Measurements from ENCODE around the gene EYS.

Gene EYS

DNA sequence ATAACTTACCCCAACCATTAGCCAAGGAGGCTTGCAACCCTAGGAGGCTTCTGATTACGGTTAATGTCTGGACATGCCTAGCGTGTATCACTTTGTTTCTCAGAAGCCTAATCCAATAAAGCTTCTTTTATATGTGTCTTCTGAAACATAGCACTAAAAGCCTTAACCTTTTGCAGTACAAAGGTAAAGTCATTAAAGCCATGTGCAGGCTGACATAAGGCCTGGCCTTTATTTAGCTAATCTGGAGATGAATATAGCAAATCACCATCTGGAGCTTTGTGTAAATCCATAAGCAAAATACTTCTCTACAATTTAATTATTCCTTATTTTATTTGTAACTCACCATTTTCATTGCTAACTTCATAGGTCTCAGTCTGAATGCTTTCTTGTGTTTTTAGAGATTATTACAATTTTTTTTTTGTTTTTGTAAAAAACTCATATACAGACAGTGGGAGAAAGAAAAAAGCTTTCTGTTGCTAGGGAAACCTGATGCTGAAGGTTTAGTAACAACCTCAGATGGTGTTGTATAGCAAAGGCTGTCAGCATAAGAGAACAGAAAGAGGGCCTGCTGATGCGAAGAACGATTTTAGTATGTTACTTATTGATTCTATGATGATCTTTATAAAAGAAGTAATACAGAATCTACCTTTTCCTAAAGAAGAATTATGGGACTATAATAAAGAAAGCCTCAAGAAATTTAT, at the start of gene EYS:
EYS (minus strand) TSS at position 101 of the 701 bp plus-strand sequence. CDS start 211,816 bp downstream, outside the sequence.
- no peak for DNase-seq (ENCODE audit: low read depth in 2 of 2, low spot score in 1 of 2)

DNA sequence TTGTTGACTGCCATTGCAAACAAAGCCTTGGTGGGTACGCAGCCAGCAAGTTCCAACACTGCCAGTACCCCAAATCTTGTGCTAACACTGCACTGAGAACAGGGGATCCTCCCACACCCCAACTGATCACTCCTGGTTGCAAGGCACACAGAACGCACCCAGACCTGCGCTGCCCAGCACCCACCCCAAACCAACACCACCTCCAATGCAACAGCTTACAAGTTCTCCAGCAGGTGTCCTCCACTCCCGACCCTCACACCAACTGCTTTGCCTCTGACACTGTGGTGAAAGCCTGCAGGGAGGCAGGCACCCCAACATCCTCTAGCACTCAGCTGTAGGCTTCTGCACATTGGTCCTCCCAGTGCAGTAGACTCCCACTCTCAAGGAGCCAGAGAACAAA, 39.3 kb upstream of the EYS start:
- no peak for DNase-seq (ENCODE audit: low read depth in 2 of 2, low spot score in 1 of 2)

DNA sequence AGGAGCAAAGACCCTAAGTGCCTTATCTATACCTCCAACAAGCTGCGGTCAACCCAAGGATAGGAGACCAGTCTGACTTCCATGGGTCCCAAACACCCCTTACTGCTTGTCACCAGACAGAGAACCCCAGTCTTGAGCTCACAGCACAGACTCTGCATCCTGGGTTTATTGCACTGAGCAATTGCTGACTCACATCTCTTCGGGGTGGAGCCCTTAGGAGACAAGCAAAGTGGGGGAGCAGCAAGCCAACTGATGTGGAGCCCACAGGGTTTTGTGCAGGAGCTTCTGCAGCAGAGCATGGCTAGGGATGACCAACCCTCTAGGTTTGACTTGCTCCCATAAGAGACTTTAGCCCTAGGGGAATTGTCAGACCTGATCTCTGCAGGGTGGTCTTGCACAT, 38.6 kb upstream of the EYS start:
- no peak for DNase-seq (ENCODE audit: low read depth in 2 of 2, low spot score in 1 of 2)

DNA sequence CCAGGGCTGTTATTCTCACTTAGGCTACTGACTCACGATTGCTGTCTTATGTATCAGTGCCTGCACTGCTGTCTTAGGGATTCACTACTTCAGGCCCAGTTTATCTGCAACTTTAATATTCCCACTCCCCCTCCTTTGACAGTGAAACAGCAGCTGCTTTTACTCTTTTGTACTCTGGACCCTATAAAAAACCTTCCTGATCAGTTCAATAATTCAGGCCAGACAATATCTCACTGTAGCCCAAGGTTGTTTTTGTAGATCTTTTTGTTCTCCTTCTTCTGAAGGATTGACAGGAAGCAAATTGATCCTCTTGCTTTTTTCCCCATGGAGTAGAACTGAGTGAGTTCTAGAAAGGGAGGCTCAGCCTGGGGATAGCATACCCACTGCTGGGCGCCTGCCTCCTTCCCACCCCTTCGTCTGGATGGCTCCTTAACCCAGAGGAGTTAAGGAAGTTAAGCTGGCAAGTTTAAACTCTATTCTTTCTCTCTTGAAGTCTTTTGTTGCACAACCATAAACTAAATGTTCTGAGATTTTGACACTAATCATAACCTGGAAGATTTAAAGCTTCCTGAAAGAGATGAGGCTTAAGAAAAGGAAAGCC, 22.0 kb upstream of the EYS start:
- DNase-seq (ENCODE audit: low read depth in 2 of 2, low spot score in 1 of 2), result no peak

DNA sequence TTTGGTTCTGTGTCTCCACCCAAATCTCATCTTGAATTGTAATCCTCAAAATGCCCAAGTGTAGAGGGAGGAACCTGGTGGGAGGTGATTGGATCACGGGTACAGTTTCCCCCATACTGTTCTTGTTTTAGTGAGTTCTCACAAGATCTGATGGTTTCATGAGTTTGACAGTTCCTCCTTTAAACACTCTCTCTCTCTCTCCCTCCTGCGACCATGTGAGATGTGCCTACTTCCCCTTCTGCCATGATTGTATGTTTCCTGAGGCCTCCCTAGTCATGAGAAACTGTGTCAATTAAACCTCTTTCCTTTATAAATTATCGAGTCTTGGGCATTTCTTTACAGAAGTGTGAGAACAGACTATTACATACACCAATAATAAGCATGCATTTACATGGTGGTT, 12.1 kb upstream of the EYS start:
- DNase-seq (ENCODE audit: low read depth in 2 of 2, low spot score in 1 of 2), result no peak

DNA sequence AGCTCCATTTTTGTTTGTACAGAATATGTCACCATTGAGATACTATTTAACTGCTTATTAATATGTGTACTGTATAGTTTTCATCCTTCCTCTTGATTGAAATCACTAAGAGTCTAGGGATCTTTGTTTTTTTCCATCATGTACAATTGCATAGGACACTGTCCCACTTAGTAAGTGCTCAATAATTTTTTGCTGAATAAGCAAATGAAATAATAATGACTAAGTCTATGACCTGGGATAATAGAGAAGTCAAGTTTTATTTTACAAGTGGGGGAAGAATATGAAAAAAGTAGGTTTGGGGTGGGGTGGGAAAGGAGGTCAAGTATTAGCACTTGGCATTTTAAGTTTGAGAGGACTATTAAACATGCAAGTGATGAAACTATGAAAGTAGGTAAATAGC, 4.5 kb upstream of the EYS start:
- no peak for DNase-seq (ENCODE audit: low read depth in 2 of 2, low spot score in 1 of 2)

DNA sequence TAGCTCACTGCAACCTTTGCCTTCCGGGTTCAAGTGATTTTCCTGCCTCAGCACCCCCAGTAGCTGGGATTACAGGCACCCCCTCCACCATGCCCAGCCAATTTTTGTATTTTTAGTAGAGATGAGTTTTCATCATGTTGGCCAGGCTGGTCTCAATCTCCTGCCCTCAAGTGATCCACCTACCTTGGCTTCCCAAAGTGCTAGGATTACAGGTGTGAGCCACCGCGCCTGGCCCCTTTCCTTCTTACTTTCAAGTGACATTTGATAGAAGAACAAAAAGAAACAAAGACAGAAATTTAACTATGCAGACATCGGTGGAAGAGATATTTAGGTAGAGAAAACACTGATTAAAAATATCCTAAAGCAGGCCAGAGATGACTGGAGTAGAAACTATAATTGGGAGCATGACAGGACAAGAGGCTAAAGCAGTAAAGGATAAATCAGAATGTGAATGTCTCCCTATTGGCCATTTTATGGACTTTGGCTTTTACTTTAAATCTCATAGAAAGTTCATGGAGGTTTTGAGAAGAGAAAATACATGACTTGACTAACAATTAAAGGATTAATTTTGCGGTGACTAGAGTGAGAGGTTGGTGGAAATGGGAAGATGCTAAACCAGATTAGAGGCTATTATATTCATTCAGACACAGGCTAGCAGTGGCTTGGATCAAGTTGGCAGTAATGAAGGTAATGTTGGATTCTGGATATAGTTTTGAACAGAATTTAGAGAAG, 2.2 kb upstream of the EYS start:
- DNase-seq (ENCODE audit: low read depth in 2 of 2, low spot score in 1 of 2), result no peak

DNA sequence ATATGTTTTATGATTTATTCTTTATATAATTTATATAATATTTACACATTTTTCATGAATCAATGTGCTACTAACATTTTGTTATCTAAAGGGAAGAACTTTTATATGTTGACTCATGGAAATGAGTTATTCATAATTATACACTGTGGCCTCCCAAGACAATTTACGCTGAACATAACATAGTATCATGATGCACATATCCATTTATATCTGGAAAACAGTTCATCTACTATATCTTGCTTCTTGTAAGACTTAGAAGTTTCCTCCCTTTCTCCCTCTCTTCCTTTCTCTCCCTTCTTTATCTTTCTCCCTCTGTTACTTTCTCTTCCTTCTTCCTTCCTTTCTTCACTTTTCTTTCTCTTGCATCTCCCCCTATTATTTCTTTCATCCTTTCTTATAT, 1.1 kb upstream of the EYS start:
- DNase-seq (ENCODE audit: low read depth in 2 of 2, low spot score in 1 of 2), result no peak

DNA sequence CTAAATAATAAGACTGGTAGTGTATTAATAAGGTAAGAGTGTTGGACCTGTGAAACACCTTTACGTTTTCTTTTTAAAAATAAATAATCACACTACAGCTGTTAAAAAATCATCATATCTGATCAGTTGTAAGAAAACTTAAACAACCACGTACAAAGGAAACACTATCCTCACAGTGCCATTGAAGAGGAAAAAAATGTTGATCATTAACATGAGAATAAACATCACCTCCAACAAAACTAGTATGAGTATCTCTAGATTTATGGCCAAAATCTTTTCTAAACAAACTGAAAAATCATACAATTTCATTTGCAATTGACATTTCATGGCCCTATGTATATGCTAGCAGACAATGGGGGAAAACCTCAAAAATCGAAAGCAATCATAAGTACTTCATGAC, 590 bp downstream of the EYS start:
- DNase-seq (ENCODE audit: low read depth in 2 of 2, low spot score in 1 of 2), result no peak

DNA sequence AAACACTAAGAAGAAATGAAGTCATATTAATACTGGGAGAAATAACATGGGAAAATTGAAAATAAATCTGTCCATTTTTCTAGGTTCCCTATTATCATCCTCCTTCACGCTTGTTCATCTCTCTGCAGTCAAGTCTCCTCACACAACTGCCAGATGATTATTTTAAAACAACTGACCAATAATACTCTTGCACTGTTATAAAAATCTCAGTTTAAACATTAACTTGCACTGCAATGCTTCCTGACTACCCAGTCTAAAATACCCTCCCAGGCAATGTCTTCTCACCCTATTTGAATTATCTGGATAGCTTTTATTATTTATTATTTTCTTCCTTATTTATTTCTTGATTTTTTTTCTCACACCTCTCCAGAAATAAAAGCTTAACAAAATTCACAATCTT, 5.7 kb downstream of the EYS start:
- no peak for DNase-seq (ENCODE audit: low read depth in 2 of 2, low spot score in 1 of 2)

DNA sequence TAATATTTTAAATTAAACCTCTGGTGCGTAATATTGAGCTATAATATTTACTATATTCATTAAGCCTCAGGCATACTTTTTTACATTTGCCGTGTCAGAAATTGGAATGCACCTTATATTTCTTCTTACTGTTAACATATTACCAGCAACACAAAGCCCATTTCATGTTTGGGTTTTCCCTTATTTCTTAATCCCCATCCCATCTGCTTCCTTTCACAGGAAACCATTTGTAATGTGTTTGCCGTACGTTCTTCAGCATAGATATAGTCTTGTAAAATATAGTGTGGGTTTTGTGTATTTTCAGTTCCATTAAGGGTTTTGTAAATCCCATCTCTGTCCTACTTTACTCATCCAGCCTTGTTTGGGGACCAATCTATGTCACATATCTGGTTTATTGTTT, 6.5 kb downstream of the EYS start:
- no peak for DNase-seq (ENCODE audit: low read depth in 2 of 2, low spot score in 1 of 2)

DNA sequence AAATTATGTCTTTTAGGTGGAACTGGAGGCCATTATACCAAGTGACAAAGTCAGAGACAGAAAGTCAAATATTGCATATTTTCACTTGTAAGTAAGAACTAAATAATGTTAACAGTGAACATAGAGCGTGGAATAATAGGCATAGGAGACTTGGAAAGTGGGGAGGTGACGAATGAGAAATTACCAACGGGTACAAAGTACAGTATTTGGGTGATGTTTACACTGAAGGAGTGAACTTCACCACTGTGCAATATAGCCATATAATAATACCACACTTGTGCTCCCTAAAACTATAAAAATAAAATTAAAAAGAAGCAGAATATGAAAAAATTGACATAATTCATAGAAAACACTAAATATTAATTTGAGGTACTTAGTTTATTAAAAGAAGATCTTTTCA, 14.9 kb downstream of the EYS start:
- no peak for DNase-seq (ENCODE audit: low read depth in 2 of 2, low spot score in 1 of 2)

DNA sequence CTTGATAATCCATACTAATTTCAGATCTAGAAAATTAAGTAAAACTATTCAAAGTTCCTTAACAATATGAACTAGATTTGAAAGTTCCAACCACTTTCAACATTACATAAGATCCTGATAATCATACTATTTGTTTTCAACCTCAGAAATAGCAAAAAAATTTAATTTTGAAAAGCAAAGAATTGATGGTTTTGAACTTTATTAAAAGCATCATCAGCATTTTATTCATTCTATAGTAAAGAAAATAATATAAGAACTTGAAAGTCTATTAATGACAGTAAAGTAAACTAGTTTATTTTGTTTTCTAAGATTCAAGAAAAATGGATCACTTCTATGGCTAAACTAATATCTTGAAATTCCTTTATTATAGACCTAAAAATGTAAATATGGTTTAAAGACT, 26.8 kb downstream of the EYS start:
- DNase-seq (ENCODE audit: low read depth in 2 of 2, low spot score in 1 of 2), result no peak

DNA sequence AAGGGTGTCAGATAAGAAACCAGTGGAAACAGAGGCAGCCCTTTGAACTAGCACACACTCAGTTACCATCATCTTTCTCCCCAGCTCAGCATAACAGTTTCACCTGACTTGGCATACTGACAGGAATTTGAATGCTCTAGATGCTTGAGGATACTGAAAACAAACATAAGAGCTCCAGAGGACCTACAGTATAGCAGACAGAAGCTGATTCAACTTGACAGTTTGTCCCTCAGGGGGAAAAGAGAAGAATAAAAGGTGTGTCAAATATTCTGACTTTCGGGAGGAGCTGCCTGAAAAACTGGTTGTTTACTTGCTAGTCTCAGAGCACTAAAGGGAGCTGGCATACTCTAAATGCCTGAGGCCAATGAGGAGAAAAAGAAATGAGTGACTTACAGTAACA, 35.1 kb downstream of the EYS start:
- DNase-seq (ENCODE audit: low read depth in 2 of 2, low spot score in 1 of 2), result no peak

DNA sequence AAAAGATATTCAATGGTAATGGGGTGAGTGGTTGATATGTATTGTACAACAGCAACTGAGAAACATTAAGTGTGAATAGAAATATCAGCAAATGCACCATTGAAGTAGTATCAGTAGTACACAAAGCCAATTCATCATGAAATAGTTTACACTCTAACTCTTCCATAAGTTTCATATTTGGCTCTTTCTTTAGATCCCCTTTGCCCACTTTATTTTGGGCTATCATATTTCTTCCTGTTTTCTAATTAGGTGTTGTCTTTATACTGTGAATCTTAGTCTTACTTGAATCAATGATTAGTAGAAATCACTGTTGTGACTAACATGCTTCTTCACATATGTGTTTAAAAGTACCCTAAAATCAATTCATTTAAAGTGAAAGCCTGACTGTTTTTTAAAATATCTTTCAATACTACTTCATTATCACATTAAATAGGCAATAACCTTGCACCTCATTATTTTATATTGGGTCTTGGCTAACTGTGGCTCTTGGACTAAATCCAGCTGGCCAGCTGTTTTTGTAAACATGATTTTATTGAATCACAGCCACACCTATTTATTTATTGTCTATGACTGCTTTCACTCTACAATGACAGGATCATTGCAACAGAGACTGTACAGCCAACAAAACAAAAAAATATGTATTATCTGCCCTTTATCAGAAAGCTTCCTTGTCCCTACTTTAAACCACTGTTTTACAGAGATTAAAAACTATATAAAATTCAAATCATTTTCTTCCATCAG, 38.9 kb downstream of the EYS start:
- DNase-seq (ENCODE audit: low read depth in 2 of 2, low spot score in 1 of 2), result no peak

DNA sequence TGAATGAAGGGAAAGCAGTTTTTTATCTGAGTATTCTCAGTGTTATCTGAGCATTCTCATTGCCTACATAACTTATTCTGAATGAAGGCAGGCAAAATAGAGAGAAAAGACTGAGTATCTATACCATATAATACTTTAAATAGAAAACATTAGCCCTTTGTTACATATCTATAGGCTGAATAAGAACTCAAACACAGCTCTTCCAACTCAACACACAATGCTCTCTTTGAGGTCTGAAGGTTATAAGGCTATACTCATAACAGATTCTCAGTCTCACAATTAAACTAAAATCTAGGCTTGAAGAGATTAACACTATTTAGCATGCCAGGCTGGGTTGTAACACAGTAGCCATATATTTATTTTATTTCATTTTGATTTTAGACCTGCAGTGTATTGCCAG, 56.9 kb downstream of the EYS start:
- no peak for DNase-seq (ENCODE audit: low read depth in 2 of 2, low spot score in 1 of 2)

DNA sequence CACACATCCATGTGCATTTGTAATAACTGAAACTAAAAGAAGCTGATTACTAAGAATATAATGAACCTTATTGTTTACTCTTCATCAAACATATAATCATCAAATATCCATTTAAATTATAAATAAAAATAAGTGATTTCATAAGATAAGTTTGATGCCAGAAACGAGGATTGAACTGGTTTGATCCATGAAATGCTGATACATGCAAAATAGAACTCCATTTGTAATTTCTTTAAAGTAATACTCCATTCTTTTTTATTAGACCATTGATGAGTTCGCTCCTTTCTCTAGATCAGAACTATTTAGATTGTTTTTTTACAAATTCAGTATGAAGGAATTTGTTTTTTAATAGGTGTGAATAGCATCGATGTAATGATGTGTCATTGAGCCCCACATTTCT, 57.6 kb downstream of the EYS start:
- no peak for DNase-seq (ENCODE audit: low read depth in 2 of 2, low spot score in 1 of 2)

DNA sequence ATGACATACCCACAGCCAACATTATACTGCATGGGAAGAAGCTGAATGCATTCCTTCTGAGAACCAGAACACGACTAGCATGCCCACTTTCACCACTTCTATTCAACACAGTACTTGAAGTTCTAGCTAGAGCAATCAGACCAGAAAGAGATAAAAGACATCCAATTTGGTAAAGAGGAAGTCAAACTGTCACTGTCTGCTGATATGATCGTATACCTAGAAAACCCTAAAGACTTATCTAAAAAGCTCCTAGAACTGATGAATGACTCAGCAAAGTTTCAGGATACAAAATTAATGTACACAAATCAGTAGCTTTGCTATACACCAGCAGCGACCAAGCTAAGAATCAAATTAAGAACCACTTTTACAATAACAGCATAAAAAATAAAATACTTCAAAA, 60.5 kb downstream of the EYS start:
- DNase-seq (ENCODE audit: low read depth in 2 of 2, low spot score in 1 of 2), result no peak

DNA sequence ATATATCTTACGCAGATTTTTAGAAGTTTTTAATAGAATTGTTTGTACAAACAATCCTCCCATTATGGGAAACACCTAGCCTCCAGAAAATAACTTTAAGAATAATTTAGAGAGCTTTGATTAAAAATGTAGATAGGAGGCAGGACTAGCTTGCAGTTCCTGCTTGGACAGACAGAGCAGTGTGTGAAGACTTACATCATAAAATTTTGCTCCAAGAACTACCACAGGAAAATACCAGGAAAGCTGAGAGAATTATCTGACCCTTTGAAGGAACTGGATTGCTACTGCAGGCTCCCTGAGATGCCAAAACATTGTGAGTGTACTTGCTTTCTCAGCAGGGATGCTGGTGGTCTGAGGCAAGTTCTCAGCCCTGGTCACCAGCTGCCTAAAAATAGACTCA, 64.2 kb downstream of the EYS start:
- no peak for DNase-seq (ENCODE audit: low read depth in 2 of 2, low spot score in 1 of 2)

DNA sequence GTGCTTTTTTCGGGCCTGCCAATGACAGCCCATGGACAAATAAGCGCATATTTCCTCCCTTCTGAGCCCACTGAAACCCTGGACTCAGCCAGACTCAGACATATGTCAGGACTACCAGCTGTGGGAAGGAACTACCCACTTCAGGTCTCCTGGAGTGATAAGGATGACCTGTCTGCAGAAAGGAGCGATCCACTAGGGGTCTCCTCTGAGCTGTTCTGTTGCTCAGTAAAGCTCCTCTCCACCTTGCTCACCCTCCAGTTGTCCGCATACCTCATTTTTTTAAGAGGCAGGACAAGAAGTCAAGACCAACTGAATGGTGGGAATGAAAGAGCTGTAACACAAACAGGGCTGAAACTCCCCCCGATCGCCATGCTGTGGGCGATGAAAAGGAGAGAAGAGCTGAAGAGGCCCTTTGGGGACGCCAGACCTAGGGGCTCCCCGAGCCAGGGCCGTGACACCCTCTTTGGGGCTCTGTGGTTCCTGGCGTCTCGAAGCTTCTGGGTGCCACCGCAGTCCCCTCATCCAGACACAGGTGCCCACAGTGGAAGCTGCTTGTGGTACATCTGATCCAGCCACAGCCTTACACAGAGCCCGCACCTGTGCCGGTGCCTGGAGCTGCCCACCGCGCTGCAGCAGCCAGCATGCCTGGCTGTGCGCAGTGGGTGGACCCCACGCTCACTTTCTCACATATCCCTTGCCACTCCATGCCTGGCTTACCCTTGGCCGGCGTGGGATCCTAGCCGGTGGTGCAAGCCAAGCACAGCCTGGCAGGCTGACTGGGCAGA, 68.8 kb downstream of the EYS start:
- DNase-seq (ENCODE audit: low read depth in 2 of 2, low spot score in 1 of 2), result no peak

Data from stimulated activated CD8-positive, alpha-beta memory T cell treated with anti-CD3 and anti-CD28 coated beads, Interleukin-4, amount 100 ng/mL, for 4 hours (primary cell).